GM18505 (cell line): ENCODE measurements around the gene PAN2.
"Not testable (repeated sequence)": the region's sequence is repeated elsewhere in the genome, so short reads cannot be mapped to it uniquely, and the experiment has no call there.

Experiments used
- ATAC-seq: cut with Tn5 transposase; IDR thresholded peaks from one replicate; pipeline ENCODE4 v1.9.1; 2021; ENCODE audit not compliant: unreplicated experiment
- POLR2A ChIP-seq: IDR thresholded peaks from 4 replicates; pipeline ENCODE4 v1.6.1; 2011; ENCODE audit warnings: borderline replicate concordance; ENCODE audit not compliant: insufficient read depth, insufficient read length; ENCODE audit errors: extremely low read depth

Gene PAN2

DNA sequence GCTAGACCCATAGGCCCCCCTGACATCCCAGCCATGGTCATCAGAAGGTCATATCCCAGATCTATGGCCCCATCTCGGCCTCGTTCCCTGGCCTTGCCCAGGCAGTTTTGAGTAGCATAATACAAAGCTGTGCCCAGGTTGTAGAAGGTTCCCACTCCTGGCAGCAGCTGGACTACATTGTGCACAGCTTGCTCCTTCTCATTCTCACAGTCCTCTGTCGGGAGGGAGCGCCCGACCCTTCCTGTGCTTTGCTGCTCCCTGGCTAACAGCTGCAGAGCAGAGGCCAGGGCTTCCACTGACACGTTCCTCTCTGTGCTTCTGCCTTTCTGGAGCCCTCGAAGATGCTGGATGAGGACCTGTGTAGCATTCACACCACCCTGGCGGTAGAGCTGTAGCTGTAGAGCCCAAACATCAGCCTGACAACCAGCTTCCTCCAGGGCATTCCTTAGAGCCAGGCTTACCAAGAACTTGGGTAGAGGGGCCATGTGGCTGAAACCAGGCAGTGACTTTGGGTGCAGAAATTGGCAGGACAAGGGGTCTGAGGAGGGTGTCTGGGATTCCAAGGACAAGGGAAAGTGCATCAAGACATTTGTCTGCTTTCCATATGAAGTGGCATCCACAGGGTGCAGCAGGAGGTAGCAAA, 27.8 kb upstream of the PAN2 start:
- no peak for TF ChIP-seq POLR2A
- ATAC-seq, result no peak

DNA sequence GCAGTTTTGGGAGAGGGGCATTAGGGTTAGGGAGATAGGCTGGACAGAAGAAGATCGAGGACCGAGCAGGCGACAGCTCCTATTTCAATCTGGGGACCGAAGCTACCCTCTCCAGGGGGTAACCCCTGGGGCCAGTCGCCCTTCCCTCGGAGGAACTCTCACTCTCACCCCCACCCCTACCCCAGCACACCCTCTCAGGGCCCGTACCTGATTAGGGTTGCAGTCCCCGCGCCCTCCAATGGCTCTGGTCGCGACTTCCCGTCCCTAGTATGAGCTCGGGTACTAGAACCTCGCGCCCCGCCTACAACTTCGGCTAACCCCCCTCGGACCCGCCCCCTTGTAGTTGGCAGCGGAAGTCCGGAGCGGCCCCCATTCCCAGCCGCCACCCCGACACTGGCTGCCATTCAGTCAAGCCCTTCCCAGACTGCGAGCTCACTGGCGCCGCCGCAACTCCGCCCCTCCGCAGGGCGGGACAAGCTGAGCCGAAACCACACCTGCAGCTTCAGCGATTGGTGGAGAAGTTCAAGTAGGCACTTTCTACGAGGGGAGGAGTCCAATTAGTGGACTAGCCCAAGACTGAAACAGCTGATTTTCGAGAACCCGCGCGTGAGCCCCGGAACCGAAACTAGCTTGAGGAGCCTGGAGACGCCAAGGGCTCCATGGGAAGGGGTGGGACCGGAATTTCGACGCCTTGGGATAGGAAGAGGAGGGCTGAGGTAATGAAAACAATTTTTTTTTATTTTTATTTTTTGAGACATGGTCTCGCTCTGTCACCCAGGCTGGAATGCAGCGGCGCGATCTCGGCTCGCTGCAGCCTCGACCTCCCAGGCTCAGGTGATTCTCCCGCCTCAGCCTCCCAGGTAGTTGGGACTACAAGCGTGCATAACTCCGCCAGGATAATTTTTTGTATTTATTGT, 26.3 kb upstream of the PAN2 start, which contains the start of gene STAT2:
TSS of gene STAT2 (minus strand) at position 257 of the 917 bp plus-strand sequence. CDS start 3,536 bp downstream, outside the sequence.
- ATAC-seq, result peak; percentile 92
- TF ChIP-seq POLR2A, result peak; percentile 88

DNA sequence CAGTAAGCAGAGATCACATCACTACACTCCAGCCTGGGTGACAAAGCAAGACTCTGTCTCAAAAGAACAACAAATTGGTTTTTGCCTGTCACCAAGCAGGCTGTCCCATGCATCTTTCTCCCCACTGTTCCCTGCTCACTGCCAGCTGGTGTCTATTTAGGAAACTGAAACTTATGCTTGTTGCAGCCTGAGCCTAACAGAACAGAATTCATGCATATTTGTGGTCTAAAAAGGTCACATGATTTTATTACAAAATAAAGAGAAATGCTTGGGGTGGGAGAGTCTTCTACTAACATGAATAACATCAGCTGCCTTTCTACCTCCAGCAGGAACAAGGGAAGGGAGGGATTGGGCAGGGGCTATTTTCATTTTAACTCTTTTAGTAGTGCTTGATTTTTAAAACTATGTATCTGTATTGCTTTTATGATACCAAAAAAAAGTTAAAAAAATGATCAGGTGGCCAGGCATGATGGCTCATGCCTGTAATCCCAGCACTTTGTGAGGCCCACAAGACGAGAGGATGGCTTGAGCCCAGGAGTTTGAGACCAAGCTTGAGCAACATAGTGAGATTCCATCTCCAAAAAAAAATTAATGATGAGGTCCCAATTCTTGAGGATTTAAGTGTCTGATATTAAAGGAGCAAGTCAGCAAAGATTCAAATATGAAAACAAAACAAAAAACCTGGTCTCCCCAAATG, 25.2 kb upstream of the PAN2 start:
- TF ChIP-seq POLR2A, result no peak
- ATAC-seq, result no peak

DNA sequence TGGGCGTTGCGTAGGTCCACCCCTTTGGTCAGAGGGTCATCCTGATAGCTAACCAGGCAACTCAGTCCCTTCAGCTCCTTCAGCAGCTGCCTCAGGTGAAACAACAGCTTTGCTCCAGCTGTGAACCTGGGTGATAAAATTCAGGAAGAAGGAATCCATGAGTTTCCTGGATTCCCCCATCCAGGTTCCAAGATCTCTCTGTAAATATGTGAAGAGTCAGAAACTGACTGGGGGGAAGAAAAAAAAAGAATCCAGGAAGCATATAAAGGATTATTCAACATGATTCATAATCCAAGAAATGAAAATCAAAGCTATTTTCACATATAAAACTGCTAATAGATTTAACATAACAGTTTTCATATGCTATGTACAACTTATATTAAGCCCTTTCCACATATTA, 17.5 kb upstream of the PAN2 start:
- TF ChIP-seq POLR2A, result no peak
- no peak for ATAC-seq

DNA sequence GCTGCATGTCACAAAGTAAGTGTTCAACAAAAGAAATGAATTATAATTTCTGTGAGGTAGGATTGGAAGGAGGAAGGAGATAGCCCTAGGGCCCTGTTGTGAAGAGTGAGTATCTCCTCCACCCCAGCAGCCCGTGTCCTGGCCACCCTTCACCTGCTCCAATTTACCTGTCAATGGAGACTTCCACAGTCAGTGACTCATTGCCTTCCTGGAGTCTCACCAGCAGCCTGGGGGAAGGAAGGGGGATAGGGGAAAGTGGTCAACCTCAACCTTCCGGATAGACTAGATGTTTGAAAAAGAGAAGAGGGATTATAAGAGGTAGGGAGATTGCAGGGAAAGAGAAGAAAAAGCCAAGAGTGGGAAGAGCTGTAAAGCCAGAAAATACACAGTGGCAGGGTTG, 16.9 kb upstream of the PAN2 start:
- no peak for ATAC-seq
- no peak for TF ChIP-seq POLR2A

DNA sequence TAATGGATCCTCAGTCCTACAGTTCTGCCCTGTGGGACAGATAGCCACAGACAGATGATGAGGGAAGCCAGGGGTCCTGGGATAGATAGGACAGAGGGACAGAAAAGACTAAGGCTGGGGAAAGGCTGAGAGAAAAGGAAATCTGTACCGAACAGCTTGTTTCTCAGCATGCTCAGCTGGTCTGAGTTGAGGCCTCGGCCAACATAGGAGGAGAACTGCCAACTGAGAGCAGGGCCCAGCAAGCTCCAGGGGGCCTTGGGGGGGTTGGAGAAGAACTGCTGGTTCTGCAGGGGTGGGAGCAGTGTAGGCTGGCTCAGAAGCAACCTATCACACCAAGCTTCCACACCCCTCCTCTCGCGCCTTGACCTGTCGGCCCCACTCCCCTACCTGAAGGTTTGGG, 15.0 kb upstream of the PAN2 start:
- no peak for TF ChIP-seq POLR2A
- no peak for ATAC-seq

DNA sequence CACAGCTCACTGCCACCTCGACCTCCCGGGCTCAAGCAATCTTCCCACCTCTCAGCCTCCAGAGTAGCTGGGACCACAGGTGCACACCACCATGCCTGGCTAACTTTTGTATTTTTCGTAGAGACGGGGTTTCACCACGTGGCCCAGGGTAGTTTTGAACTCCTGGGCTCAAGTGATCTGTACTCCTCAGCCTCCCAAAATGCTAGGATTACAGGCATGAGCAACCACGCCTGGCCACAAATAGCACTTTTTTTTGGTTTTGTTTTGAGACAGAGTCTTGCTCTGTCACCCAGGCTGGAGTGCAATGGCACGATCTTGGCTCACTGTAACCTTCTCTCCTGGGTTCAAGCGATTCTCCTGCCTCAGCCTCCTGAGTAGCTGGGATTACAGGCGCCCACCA, 13.5 kb upstream of the PAN2 start:
- not testable (repeated sequence) for ATAC-seq

DNA sequence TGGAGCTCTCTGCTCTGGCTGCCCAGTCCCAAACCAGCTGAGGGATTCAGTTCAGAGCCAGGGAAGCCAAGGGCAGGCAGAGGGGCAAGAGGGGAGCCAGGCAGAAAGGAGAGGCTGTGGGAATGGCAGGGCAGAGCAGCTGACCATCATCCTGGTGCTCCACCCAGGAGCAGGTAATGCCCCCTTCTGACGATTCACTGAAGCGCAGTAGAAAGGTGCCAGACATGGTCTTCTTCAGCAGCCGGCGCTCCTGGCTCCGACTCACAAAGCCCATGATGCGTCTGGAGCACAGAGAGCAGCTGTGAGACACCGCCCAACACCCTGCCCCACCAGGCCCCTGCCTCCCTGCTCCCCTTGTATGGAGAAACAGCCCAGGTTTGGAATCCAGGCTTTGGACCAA, 12.9 kb upstream of the PAN2 start:
- no peak for ATAC-seq
- no peak for TF ChIP-seq POLR2A

DNA sequence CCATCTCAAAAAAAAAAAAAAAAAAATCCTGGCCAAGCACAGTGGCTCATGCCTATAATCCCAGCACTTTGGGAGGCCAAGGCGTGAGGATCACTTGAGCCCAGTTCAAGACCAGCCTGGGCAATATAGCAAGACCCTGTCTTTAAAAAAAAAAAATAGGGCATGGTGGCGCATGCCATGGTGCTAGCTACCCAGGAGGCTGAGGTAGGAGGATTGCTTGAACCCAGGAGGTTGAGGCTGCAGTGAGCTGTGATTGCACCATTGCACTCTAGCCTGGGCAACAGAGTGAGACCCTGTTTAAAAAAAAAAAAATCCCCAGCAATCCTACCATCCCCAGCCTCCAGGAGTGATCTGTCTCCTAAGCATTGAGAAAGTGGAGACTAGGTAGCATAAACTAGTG, 8.5 kb upstream of the PAN2 start:
- ATAC-seq, result not testable (repeated sequence)

DNA sequence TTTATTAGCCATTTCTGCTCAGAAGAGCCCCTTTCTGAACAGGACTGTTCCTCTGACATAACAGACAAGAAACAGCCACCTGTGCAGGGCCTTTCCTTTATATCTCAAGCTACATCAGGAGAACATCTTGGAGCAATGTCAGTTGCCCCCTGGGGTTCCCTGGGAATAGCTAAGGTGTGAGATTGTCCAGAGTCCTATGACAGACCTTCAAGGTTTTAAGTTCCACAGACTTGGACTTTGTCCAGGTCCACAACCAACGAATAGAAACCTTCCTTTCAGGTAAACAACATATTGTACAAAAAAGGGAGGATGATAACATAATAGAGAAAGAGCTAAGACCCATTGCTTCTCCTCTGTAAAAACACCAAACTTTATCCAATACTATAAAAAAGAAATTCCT, 7.8 kb upstream of the PAN2 start:
- TF ChIP-seq POLR2A, result no peak
- ATAC-seq, result no peak

DNA sequence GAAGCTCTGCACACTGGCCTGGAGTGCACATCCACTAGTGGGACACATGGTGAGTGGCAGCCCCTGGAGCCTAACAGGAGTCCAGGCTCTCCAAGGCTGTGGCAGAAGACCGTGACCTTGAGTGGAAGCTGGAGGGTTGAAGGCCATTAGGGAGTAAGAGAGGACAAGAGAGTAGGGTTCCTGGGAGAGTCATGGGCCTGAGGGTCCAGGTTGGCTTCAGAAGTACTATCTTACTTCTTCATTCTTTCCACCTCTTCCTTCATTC, 5.3 kb upstream of the PAN2 start:
- no peak for TF ChIP-seq POLR2A
- ATAC-seq, result no peak

DNA sequence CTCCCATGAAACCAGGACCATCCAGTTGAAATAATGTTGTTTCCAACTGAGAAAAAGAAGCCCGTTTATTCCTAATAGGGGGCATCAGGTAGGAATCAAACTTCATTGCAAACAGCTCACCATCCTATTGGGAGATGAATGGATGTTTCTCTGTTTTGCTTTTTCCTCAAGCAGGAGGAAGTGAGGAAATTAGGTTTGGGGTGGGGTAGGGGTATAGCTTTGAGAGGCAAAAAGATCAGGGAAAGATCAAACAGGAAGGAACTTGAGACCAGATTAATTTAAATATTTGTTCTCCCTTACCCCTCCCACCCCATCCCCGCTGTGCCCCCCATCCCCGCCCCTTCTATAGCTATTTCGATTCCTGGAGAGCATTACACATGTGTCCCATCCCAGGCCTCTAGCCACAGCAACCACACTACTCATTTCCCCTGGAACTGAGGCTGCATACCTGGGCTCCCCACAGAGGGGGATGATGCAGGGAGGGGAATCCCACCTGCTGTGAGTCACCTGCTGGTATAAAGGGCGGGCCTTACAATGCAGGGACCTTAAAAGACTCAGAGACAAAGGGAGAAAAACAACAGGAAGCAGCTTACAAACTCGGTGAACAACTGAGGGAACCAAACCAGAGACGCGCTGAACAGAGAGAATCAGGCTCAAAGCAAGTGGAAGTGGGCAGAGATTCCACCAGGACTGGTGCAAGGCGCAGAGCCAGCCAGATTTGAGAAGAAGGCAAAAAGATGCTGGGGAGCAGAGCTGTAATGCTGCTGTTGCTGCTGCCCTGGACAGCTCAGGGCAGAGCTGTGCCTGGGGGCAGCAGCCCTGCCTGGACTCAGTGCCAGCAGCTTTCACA, 4.7 kb upstream of the PAN2 start, which contains the start of gene IL23A:
TSS of gene IL23A (plus strand) at position 577 of the 850 bp plus-strand sequence. CDS start at position 738, 161 bp downstream.
- peak; percentile 58 for TF ChIP-seq POLR2A
- peak; percentile 32 for ATAC-seq

DNA sequence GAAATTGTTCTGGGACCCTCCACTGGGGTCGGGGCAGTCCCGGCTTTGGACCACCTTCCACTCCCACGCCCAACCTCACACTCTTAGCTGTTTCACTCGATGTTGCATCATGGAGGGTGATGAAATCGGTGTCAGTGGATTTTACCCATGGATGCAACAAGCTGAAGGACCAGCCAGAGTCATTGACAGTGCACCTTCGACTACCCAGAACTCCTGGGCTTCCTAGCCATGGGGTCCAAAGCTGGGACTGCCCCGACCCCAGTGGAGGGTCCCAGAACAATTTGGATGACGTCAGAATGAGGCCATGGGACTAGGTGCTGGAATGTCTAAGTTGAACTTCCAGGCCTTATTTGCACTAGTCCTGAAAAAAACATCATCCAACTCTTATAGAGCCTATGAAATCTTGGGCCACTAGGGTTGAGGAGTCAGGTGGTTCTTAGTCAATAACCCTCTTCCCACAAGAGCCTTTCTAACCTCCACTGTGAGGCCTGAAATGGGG, 4.0 kb upstream of the PAN2 start:
- TF ChIP-seq POLR2A, result no peak
- ATAC-seq, result no peak

DNA sequence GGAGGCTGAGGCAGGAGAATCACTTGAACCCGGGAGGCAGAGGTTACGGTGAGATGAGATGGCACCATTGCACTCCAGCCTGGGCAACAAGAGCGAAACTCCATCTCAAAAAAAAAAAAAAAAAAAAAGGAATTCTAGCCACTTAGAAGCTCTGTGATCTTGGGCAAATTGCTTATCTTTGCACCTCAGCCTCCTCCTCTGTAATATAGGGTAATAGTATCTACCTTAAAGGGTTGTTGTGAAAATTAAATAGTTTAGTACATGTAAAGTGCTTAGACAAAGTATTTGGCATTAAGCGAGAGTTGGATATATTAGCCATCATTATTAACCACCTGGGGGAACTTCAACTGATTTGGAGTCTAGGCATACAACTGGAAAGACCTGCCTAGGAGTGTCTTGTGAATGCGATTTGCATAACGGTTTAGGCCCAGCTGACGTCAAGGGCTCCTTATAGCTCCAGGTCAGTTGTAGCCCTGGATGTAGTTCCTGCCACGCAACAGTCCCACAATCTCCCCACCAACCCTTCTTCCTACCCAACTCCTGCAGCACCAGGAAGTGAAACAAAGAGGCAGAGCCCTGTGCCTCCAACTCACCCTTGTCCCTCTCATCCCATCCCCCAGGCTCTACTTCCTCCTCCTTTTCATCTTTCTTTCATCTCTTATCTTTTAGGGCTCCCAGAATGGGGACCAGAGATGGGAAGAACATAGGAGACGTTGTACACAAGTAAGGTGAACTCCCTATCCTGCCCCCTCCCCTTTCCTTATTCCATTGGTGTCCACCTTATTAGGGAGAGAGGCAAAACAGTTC, 2.8 kb upstream of the PAN2 start:
- TF ChIP-seq POLR2A, result peak; percentile 46
- no peak for ATAC-seq

DNA sequence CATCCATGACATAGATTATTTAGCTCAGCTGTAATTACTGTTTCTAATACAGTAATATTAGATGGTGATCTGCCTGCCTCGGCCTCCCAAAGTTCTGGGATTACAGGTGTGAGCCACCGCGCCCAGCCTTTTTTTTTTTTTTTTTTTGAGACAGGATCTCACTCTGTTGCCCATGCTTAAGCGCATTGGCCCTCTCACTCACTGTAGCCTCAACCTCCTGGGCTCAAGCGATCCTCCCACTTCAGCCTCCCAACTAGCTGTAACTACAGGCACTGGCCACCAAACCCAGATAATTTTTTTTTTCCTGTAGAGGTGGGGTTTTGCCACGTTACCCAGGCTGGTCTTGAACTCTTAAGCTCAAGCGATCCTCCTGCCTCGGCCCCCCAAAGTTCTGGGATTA, 1.7 kb upstream of the PAN2 start:
- not testable (repeated sequence) for ATAC-seq
